CD14-positive monocyte (primary cell): ENCODE results near the gene IL15RA. TPM values are rescaled to one million over a fixed set of nuclear protein-coding genes. Genes with fewer than 3 reads are reported as not detected.

ENCODE experiments used
- DNase-seq, 3 donors: peaks; one replicate each; pipeline ENCODE4 v3.0.0-alpha.2; 2011 to 2022
- H2AFZ ChIP-seq: 2 replicates; pipeline ENCODE4 v1.6.0; 2012; ENCODE audit warnings: mild to moderate bottlenecking, low read depth, low read length, inconsistent platforms; ENCODE audit not compliant: insufficient read depth, poor library complexity, severe bottlenecking
- H3K27ac ChIP-seq, 2 donors: 1 replicate in 1 of 2; 2 replicates in 1 of 2; pipeline ENCODE4 v1.5.1; 2012 to 2013; ENCODE audit warnings: low read length in 2 of 2, control low read depth in 1 of 2, inconsistent platforms in 1 of 2, low read depth in 1 of 2, mild to moderate bottlenecking in 1 of 2
- H3K27me3 ChIP-seq, 2 donors: one replicate each; pipeline versions ENCODE4 v1.6.0 to v1.6.1; 2011 to 2013; ENCODE audit warnings: low read length in 2 of 2; ENCODE audit not compliant: control insufficient read depth in 2 of 2, insufficient read depth in 2 of 2
- H3K36me3 ChIP-seq, 2 donors: replicated peaks in 1 of 2; 1 replicate in 1 of 2; 2 replicates in 1 of 2; pipeline versions ENCODE4 v1.5.1 to v1.6.1; 2012 to 2013; ENCODE audit warnings: low read length in 2 of 2, control low read depth in 1 of 2, inconsistent platforms in 1 of 2, mild to moderate bottlenecking in 1 of 2; ENCODE audit not compliant: insufficient read depth in 2 of 2, control insufficient read depth in 1 of 2
- H3K4me1 ChIP-seq, 2 donors: 1 replicate in 1 of 2; 2 replicates in 1 of 2; pipeline versions ENCODE4 v1.5.1 to v1.6.1; 2012 to 2013; ENCODE audit warnings: low read length in 2 of 2, control low read depth in 1 of 2, inconsistent platforms in 1 of 2, mild to moderate bottlenecking in 1 of 2, moderate library complexity in 1 of 2; ENCODE audit not compliant: insufficient read depth in 2 of 2, control insufficient read depth in 1 of 2
- H3K4me2 ChIP-seq: replicated peaks from 2 replicates; pipeline ENCODE3; 2012; ENCODE audit warnings: low read length, moderate library complexity, mild to moderate bottlenecking; ENCODE audit not compliant: poor library complexity, severe bottlenecking; ENCODE audit errors: extremely low read depth
- H3K4me3 ChIP-seq, 3 experiments: fragments of 200-600 bp in 1 of 3; sonication (generic) in 1 of 3; replicated peaks in 1 of 3; 1 replicate in 2 of 3; 2 replicates in 1 of 3; pipeline ENCODE4 v1.5.1; 2011 to 2013; ENCODE audit warnings: low read length in 3 of 3, mild to moderate bottlenecking in 3 of 3, control low read depth in 2 of 3, low read depth in 2 of 3, inconsistent platforms in 1 of 3, moderate library complexity in 1 of 3
- H3K79me2 ChIP-seq: 2 replicates; pipeline ENCODE4 v1.6.0; 2012; ENCODE audit warnings: mild to moderate bottlenecking, control low read depth, inconsistent platforms, low read length, moderate library complexity; ENCODE audit not compliant: insufficient read depth
- H3K9ac ChIP-seq: 2 replicates; pipeline ENCODE4 v1.6.0; 2017; ENCODE audit warnings: low read length, mild to moderate bottlenecking; ENCODE audit not compliant: insufficient read depth, poor library complexity, severe bottlenecking
- H3K9me3 ChIP-seq, 2 donors: replicated peaks in 1 of 2; 1 replicate in 1 of 2; 2 replicates in 1 of 2; pipeline versions ENCODE4 v1.5.1 to v1.6.1; 2012 to 2013; ENCODE audit warnings: low read length in 2 of 2, control low read depth in 1 of 2; ENCODE audit not compliant: control insufficient read depth in 1 of 2, insufficient read depth in 1 of 2
- H4K20me1 ChIP-seq: 2 replicates; pipeline ENCODE4 v1.6.0; 2012; ENCODE audit warnings: mild to moderate bottlenecking, low read length, control low read depth, moderate library complexity; ENCODE audit not compliant: insufficient read depth
- H3K27ac Mint-ChIP-seq, 7 donors: one replicate each; pipeline ENCODE4 v1.8.0; 2020; ENCODE audit warnings: mild to moderate bottlenecking in 7 of 7, mixed read lengths in 7 of 7, moderate library complexity in 6 of 7, inconsistent platforms in 2 of 7
- H3K27me3 Mint-ChIP-seq, 3 donors: one replicate each; pipeline ENCODE4 v1.8.0; 2021 to 2022; ENCODE audit warnings: low read depth in 3 of 3, mild to moderate bottlenecking in 3 of 3, mixed read lengths in 3 of 3, moderate library complexity in 3 of 3, inconsistent platforms in 1 of 3
- H3K36me3 Mint-ChIP-seq, 2 donors: one replicate each; pipeline ENCODE4 v1.8.0; 2020; ENCODE audit warnings: mixed read lengths in 2 of 2, inconsistent platforms in 1 of 2, mild to moderate bottlenecking in 1 of 2
- H3K4me1 Mint-ChIP-seq: one replicate; pipeline ENCODE4 v1.8.0; 2020; ENCODE audit warnings: mild to moderate bottlenecking, mixed read lengths
- H3K4me3 Mint-ChIP-seq, 2 donors: one replicate each; pipeline ENCODE4 v1.8.0; 2020; ENCODE audit warnings: mild to moderate bottlenecking in 2 of 2, mixed read lengths in 2 of 2, moderate library complexity in 1 of 2
- H3K9me3 Mint-ChIP-seq, 7 donors: one replicate each; pipeline ENCODE4 v1.8.0; 2020 to 2022; ENCODE audit warnings: mixed read lengths in 7 of 7, mild to moderate bottlenecking in 6 of 7, moderate library complexity in 6 of 7, inconsistent platforms in 2 of 7
- WGBS: methylation state at CpG from one replicate; pipeline ENCODE4 v1.1.5; 2013; ENCODE audit warnings: missing lambda C conversion rate; ENCODE audit not compliant: insufficient coverage; 5-methylcytosine and 5-hydroxymethylcytosine counted together
- intact Hi-C, 2 donors: fragments of 100-400 bp; cut with micrococcal nuclease; formaldehyde crosslinking; loops; one replicate each; pipeline versions ENCODE4 v1.15.0 to v1.15.1; 2023
- polyA plus RNA-seq, 3 donors: library from polyadenylated mRNA; depleted of rRNA in 1 of 3; unstranded in 2 of 3; stranded (reverse) in 1 of 3; fragments of 300-500 nt in 2 of 3; fragments of >200 nt in 1 of 3; fragmentation: Illumina TruSeq in 2 of 3; gene quantifications; 1 replicate in 2 of 3; 2 replicates in 1 of 3; pipeline ENCODE4 v1.2.3, GENCODE V29; 2012 to 2021
- TF ChIP-seq, protein P1 (sequence below): fragments of 200-600 bp; IDR thresholded peaks from one replicate; pipeline ENCODE4 v1.8.0; 2022; ENCODE audit warnings: antibody characterized with exemption, mild to moderate bottlenecking

IL15RA gene
- polyA plus RNA-seq, 3 donors = 12.4 to 23.1 (median 12.6) TPM

DNA sequence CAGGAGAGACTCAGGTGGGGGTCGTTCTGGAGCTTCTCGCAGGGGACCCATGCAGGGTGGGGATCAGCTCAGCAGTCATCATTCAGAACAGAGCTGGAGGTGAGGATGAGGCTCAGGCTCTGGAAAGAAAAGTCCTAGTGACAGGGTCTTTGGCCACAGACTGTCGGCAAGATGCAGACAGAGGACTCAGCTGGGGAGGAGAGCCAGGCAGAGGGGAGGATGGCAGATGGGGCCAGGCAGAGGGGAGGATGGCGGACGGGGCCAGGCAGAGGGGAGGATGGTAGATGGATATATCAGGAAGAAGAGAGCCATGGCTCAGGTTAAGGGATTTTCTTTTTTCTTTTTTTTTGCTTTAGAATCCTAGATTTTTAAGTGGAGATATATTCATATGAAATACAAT lies 7.7 kb upstream of the IL15RA start:
- Histone ChIP-seq H3K79me2 (no peaks in the 10 kb centered on the region), H3K36me3 (no peaks in the 10 kb centered on the region), H3K4me2 (no peak overlapping the region), H3K4me1 (no peaks in the 10 kb centered on the region), H3K9me3 (no peaks in the 10 kb centered on the region), H3K4me3 (no peak overlapping the region), H3K9ac (no peak overlapping the region), H2AFZ (no peak overlapping the region), H3K27me3 (no peaks in the 10 kb centered on the region), H3K27ac (no peak overlapping the region), H4K20me1 (no peaks in the 10 kb centered on the region)
- H3K36me3 Mint-ChIP-seq = no peaks in the 10 kb centered on the region
- peaks cover 15% of the 10 kb centered on the region for H3K4me1 Mint-ChIP-seq
- H3K9me3 Mint-ChIP-seq = no peaks in the 10 kb centered on the region
- no peak overlapping the region for H3K4me3 Mint-ChIP-seq
- H3K27ac Mint-ChIP-seq = no peak overlapping the region
- intact Hi-C loops = no loop called here
- 100% methylated on average over 5 of the region's 5 CpGs for WGBS
- TF ChIP-seq, protein P1, sequence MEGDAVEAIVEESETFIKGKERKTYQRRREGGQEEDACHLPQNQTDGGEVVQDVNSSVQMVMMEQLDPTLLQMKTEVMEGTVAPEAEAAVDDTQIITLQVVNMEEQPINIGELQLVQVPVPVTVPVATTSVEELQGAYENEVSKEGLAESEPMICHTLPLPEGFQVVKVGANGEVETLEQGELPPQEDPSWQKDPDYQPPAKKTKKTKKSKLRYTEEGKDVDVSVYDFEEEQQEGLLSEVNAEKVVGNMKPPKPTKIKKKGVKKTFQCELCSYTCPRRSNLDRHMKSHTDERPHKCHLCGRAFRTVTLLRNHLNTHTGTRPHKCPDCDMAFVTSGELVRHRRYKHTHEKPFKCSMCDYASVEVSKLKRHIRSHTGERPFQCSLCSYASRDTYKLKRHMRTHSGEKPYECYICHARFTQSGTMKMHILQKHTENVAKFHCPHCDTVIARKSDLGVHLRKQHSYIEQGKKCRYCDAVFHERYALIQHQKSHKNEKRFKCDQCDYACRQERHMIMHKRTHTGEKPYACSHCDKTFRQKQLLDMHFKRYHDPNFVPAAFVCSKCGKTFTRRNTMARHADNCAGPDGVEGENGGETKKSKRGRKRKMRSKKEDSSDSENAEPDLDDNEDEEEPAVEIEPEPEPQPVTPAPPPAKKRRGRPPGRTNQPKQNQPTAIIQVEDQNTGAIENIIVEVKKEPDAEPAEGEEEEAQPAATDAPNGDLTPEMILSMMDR = no peak
- H3K27me3 Mint-ChIP-seq = peaks cover 2% of the 10 kb centered on the region in 3 donors
- no peak for DNase-seq

DNA sequence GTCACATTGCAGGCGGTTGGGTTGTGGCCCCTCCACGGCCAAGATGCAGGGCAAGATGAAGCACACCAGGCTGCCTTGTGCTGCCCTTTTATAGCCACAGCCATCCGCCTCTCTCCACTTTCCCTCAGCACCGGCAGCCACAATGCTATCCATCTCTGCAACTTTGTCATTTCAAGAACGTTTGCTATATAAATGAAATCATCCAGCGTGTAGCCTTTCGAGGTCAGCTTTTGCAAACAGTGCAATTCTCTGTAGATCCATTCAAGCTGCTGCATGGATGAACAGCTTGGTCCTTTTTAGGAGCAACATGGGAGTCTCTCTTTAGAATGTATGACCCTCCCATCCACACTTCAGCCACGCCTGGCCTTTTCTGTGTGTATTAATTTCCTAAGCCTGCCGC lies 6.4 kb upstream of the IL15RA start:
- no peaks in the 10 kb centered on the region for H3K9me3 Mint-ChIP-seq
- H3K79me2 ChIP-seq = no peaks in the 10 kb centered on the region
- H4K20me1 ChIP-seq = no peaks in the 10 kb centered on the region
- DNase-seq = no peak
- H3K9ac ChIP-seq = no peak overlapping the region
- peaks cover 15% of the 10 kb centered on the region for H3K4me1 Mint-ChIP-seq
- H3K27me3 Mint-ChIP-seq = peaks cover 2% of the 10 kb centered on the region in 3 donors
- TF ChIP-seq, protein P1 = no peak
- no peak overlapping the region for H2AFZ ChIP-seq
- intact Hi-C loops = no loop called here
- H3K4me3 Mint-ChIP-seq = no peak overlapping the region
- no peaks in the 10 kb centered on the region for H3K36me3 ChIP-seq
- H3K27ac ChIP-seq = no peak overlapping the region
- no peak overlapping the region for H3K4me2 ChIP-seq
- H3K36me3 Mint-ChIP-seq = no peaks in the 10 kb centered on the region
- H3K9me3 ChIP-seq = no peaks in the 10 kb centered on the region
- H3K4me1 ChIP-seq = no peaks in the 10 kb centered on the region
- WGBS = 96% methylated on average over 8 of the region's 9 CpGs
- no peak overlapping the region for H3K27ac Mint-ChIP-seq
- no peaks in the 10 kb centered on the region for H3K27me3 ChIP-seq
- H3K4me3 ChIP-seq = no peak overlapping the region
